HepG2 (cell line): ENCODE data around the gene NEAT1. TPM values are rescaled to one million over a fixed set of nuclear protein-coding genes. Genes with fewer than 3 reads are reported as not detected.

Experiments
- ESRRA ChIP-seq: sonication (generic); formaldehyde crosslinking; IDR thresholded peaks from 2 replicates; pipeline ENCODE4 v1.5.1; 2020; ENCODE audit warnings: mild to moderate bottlenecking, low read depth, missing genetic modification reagents
- KDM5B ChIP-seq: sonication (generic); formaldehyde crosslinking; IDR thresholded peaks from 2 replicates; pipeline ENCODE4 v1.4.0; 2020; ENCODE audit warnings: missing genetic modification reagents, mild to moderate bottlenecking, borderline replicate concordance
- PHF21A ChIP-seq: sonication (generic); formaldehyde crosslinking; IDR thresholded peaks from 2 replicates; pipeline ENCODE4 v1.5.0; 2020; ENCODE audit warnings: mild to moderate bottlenecking, missing genetic modification reagents
- SP2 ChIP-seq: sonication (generic); formaldehyde crosslinking; IDR thresholded peaks from 2 replicates; pipeline ENCODE4 v1.5.1; 2020; ENCODE audit warnings: mild to moderate bottlenecking, missing genetic modification reagents
- SUZ12 ChIP-seq: fragments of 150-350 bp; IDR thresholded peaks from 2 replicates; pipeline ENCODE4 v1.6.1; 2014; ENCODE audit warnings: low read depth, low read length
- ZFY ChIP-seq: sonication (generic); formaldehyde crosslinking; IDR thresholded peaks from 2 replicates; pipeline ENCODE4 v1.4.0; 2020; ENCODE audit warnings: missing genetic modification reagents
- ZMYM4 ChIP-seq: sonication (generic); formaldehyde crosslinking; IDR thresholded peaks from 2 replicates; pipeline ENCODE4 v1.8.1; 2023; ENCODE audit warnings: mild to moderate bottlenecking, missing genetic modification reagents
- ZNF251 ChIP-seq: sonication (generic); formaldehyde crosslinking; IDR thresholded peaks from 2 replicates; pipeline ENCODE4 v1.9.0; 2021; ENCODE audit warnings: mild to moderate bottlenecking, missing genetic modification reagents
- ZNF326 ChIP-seq: sonication (generic); formaldehyde crosslinking; IDR thresholded peaks from 2 replicates; pipeline ENCODE4 v1.4.0; 2020; ENCODE audit warnings: missing genetic modification reagents, borderline replicate concordance
- ZNF670 ChIP-seq: sonication (generic); formaldehyde crosslinking; IDR thresholded peaks from 2 replicates; pipeline ENCODE4 v1.8.0; 2022; ENCODE audit warnings: mild to moderate bottlenecking, missing genetic modification reagents, borderline replicate concordance
- ZNF724P ChIP-seq: sonication (generic); formaldehyde crosslinking; IDR thresholded peaks from 2 replicates; pipeline ENCODE4 v1.8.0; 2022; ENCODE audit warnings: missing genetic modification reagents, borderline replicate concordance
- polyA plus RNA-seq, 8 experiments: library from polyadenylated mRNA; depleted of rRNA in 3 of 8; stranded (reverse) in 7 of 8; unstranded in 1 of 8; fragments of >200 nt; fragmentation: Illumina TruSeq in 4 of 8; extraction: Trizol in 4 of 8; gene quantifications; 2 replicates each; pipeline versions ENCODE4 v1.2.1 to v1.2.3, GENCODE V29; 2011 to 2016; ENCODE audit warnings: low read depth in 4 of 8, missing spikeins in 1 of 8, mixed read lengths in 1 of 8; ENCODE audit not compliant: insufficient read depth in 1 of 8
- total RNA-seq, 5 experiments: library from RNA; depleted of rRNA; stranded (reverse); fragments of >200 nt; fragmentation: Illumina TruSeq; extraction: Trizol; gene quantifications; 2 replicates each; pipeline ENCODE4 v1.2.3, GENCODE V29; 2016; ENCODE audit warnings: low read depth in 1 of 5
- TF ChIP-seq, protein P1 (sequence below): sonication (generic); formaldehyde crosslinking; IDR thresholded peaks from 2 replicates; pipeline ENCODE4 v1.4.0; 2020; ENCODE audit warnings: missing genetic modification reagents, borderline replicate concordance
- TF ChIP-seq, protein P2 (sequence below): IDR thresholded peaks from 2 replicates; pipeline ENCODE4 v1.6.1; 2016; ENCODE audit warnings: missing compliant biosample characterization, missing genetic modification reagents, borderline replicate concordance
- TF ChIP-seq, protein P3 (sequence below): sonication (generic); formaldehyde crosslinking; IDR thresholded peaks from 2 replicates; pipeline ENCODE4 v1.4.0; 2020; ENCODE audit warnings: missing genetic modification reagents
- TF ChIP-seq, protein P4 (sequence below): sonication (generic); formaldehyde crosslinking; IDR thresholded peaks from 2 replicates; pipeline ENCODE4 v1.4.0; 2020; ENCODE audit warnings: mild to moderate bottlenecking, missing genetic modification reagents
- TF ChIP-seq, protein P5 (sequence below): IDR thresholded peaks from 2 replicates; pipeline ENCODE4 v1.6.1; 2016
- TF ChIP-seq, protein P6 (sequence below): sonication (generic); formaldehyde crosslinking; IDR thresholded peaks from 2 replicates; pipeline ENCODE4 v1.4.0; 2020; ENCODE audit warnings: mild to moderate bottlenecking, missing genetic modification reagents

NEAT1 gene
- total and polyA plus RNA-seq, 2 of the 13 experiments (the other 11 are each of a cell fraction or from before 2014, with no cell fraction given): 20.5 to 41.2 TPM

DNA sequence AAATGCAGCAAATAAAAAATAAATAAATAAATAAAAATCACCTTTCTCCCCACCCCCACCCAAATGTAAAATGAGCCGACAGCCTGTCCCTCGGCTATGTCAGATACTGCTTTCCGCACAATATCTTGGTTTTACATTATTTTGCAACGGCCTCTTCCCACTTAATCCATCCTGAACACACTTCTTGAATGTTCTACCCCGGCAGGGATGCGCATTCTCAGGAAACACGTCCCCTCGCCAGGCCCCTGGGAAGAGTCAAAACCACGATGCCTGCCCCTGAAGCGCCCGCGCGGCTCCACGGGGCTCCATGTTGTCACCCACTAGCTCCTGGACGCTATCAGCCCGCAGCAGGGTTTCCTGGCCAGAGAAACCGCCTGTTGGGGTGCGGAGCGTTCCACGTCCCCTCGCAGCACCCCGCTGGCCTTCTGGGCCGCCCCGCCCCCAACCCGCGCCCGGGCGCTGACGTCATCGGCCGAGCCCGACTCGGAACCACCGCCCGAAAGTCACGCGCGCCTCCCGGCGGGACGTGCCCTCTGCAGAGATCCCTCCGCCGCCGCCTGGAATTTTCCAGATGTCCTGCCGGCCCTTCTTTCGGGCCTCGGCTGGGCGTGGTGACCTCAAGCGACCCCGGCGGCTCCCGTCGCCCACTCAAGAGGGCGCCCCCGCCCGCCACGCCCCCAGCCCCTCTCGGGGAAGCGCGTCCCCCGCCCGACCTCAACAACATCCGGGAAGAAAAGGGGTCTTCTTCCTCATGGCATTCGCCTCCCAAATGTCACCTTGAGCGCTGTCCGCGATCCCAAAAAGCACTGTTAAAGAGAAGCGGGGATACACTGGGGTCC lies 585 bp upstream of the NEAT1 start (continued):
- TF ChIP-seq, protein P1, sequence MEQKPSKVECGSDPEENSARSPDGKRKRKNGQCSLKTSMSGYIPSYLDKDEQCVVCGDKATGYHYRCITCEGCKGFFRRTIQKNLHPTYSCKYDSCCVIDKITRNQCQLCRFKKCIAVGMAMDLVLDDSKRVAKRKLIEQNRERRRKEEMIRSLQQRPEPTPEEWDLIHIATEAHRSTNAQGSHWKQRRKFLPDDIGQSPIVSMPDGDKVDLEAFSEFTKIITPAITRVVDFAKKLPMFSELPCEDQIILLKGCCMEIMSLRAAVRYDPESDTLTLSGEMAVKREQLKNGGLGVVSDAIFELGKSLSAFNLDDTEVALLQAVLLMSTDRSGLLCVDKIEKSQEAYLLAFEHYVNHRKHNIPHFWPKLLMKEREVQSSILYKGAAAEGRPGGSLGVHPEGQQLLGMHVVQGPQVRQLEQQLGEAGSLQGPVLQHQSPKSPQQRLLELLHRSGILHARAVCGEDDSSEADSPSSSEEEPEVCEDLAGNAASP: peak; percentile 99
- TF ChIP-seq, protein P2, sequence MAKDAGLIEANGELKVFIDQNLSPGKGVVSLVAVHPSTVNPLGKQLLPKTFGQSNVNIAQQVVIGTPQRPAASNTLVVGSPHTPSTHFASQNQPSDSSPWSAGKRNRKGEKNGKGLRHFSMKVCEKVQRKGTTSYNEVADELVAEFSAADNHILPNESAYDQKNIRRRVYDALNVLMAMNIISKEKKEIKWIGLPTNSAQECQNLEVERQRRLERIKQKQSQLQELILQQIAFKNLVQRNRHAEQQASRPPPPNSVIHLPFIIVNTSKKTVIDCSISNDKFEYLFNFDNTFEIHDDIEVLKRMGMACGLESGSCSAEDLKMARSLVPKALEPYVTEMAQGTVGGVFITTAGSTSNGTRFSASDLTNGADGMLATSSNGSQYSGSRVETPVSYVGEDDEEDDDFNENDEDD (CRISPR knock-in tag): peak; percentile 83; the same call in 1 of the 2 replicates
- TF ChIP-seq ZMYM4 (CRISPR knock-in tag) (peak; percentile 40; the same call in 1 of the 2 replicates), SUZ12 (no peak), ZNF326 (CRISPR knock-in tag) (no peak), KDM5B (CRISPR knock-in tag) (no peak; the same call in 1 of the 2 replicates), PHF21A (CRISPR knock-in tag) (peak; percentile 92), ZNF251 (CRISPR knock-in tag) (no peak), ESRRA (CRISPR knock-in tag) (no peak), SP2 (CRISPR knock-in tag) (0 out of 2 replicates have a peak, but pooled peaks have one; percentile 2), ZNF670 (CRISPR knock-in tag) (no peak), ZNF724P (CRISPR knock-in tag) (no peak), ZFY (CRISPR knock-in tag) (no peak)
- TF ChIP-seq, protein P3, sequence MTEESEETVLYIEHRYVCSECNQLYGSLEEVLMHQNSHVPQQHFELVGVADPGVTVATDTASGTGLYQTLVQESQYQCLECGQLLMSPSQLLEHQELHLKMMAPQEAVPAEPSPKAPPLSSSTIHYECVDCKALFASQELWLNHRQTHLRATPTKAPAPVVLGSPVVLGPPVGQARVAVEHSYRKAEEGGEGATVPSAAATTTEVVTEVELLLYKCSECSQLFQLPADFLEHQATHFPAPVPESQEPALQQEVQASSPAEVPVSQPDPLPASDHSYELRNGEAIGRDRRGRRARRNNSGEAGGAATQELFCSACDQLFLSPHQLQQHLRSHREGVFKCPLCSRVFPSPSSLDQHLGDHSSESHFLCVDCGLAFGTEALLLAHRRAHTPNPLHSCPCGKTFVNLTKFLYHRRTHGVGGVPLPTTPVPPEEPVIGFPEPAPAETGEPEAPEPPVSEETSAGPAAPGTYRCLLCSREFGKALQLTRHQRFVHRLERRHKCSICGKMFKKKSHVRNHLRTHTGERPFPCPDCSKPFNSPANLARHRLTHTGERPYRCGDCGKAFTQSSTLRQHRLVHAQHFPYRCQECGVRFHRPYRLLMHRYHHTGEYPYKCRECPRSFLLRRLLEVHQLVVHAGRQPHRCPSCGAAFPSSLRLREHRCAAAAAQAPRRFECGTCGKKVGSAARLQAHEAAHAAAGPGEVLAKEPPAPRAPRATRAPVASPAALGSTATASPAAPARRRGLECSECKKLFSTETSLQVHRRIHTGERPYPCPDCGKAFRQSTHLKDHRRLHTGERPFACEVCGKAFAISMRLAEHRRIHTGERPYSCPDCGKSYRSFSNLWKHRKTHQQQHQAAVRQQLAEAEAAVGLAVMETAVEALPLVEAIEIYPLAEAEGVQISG (CRISPR knock-in tag): no peak
- TF ChIP-seq, protein P4, sequence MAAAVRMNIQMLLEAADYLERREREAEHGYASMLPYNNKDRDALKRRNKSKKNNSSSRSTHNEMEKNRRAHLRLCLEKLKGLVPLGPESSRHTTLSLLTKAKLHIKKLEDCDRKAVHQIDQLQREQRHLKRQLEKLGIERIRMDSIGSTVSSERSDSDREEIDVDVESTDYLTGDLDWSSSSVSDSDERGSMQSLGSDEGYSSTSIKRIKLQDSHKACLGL (CRISPR knock-in tag): peak; percentile 20
- TF ChIP-seq, protein P5, sequence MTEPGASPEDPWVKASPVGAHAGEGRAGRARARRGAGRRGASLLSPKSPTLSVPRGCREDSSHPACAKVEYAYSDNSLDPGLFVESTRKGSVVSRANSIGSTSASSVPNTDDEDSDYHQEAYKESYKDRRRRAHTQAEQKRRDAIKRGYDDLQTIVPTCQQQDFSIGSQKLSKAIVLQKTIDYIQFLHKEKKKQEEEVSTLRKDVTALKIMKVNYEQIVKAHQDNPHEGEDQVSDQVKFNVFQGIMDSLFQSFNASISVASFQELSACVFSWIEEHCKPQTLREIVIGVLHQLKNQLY: peak; percentile 32; the same call in 1 of the 2 replicates
- TF ChIP-seq, protein P6, sequence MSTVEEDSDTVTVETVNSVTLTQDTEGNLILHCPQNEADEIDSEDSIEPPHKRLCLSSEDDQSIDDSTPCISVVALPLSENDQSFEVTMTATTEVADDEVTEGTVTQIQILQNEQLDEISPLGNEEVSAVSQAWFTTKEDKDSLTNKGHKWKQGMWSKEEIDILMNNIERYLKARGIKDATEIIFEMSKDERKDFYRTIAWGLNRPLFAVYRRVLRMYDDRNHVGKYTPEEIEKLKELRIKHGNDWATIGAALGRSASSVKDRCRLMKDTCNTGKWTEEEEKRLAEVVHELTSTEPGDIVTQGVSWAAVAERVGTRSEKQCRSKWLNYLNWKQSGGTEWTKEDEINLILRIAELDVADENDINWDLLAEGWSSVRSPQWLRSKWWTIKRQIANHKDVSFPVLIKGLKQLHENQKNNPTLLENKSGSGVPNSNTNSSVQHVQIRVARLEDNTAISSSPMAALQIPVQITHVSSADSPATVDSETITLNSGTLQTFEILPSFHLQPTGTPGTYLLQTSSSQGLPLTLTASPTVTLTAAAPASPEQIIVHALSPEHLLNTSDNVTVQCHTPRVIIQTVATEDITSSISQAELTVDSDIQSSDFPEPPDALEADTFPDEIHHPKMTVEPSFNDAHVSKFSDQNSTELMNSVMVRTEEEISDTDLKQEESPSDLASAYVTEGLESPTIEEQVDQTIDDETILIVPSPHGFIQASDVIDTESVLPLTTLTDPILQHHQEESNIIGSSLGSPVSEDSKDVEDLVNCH (CRISPR knock-in tag): no peak
